HFFc6 (cell line): ENCODE measurements around the gene CKAP4. TPM values are rescaled to one million over a fixed set of nuclear protein-coding genes. Genes with fewer than 3 reads are reported as not detected.

Experiments
- DNase-seq: peaks from one replicate; pipeline ENCODE4 v3.0.0-alpha.2; 2018
- H3K27ac Mint-ChIP-seq: 2 replicates; pipeline ENCODE4 v1.8.0; 2020; ENCODE audit warnings: mild to moderate bottlenecking, mixed read lengths
- H3K27me3 Mint-ChIP-seq: 2 replicates; pipeline ENCODE4 v1.8.0; 2021; ENCODE audit warnings: mild to moderate bottlenecking, moderate library complexity, mixed read lengths; ENCODE audit not compliant: insufficient read depth
- H3K36me3 Mint-ChIP-seq: 2 replicates; pipeline ENCODE4 v1.8.0; 2021; ENCODE audit warnings: low read depth, mixed read lengths
- H3K4me1 Mint-ChIP-seq: 2 replicates; pipeline ENCODE4 v1.8.0; 2020; ENCODE audit warnings: low read depth, mixed read lengths
- H3K4me3 Mint-ChIP-seq: 2 replicates; pipeline ENCODE4 v1.8.0; 2020; ENCODE audit warnings: mild to moderate bottlenecking, moderate library complexity, mixed read lengths
- H3K9me3 Mint-ChIP-seq: 2 replicates; pipeline ENCODE4 v1.8.0; 2020; ENCODE audit warnings: mild to moderate bottlenecking, mixed read lengths
- total RNA-seq, 6 experiments: library from RNA; stranded (reverse); fragmentation: NEBNext Ultra II Directional; extraction: Animal tissue kit (Norgen Biotek cat#: 25700); gene quantifications; 2 replicates in 1 of 6; 3 replicates in 5 of 6; pipeline ENCODE4 v1.2.3, GENCODE V29; 2021
- TF ChIP-seq, protein P1 (sequence below): fragments of 200-600 bp; sonication (generic); IDR thresholded peaks from 2 replicates; pipeline ENCODE4 v1.5.0; 2021; ENCODE audit warnings: antibody characterized with exemption, mild to moderate bottlenecking

The CKAP4 gene
- total RNA-seq, 6 experiments from 2014 or later, result 521 to 616 (median 544) TPM

DNA sequence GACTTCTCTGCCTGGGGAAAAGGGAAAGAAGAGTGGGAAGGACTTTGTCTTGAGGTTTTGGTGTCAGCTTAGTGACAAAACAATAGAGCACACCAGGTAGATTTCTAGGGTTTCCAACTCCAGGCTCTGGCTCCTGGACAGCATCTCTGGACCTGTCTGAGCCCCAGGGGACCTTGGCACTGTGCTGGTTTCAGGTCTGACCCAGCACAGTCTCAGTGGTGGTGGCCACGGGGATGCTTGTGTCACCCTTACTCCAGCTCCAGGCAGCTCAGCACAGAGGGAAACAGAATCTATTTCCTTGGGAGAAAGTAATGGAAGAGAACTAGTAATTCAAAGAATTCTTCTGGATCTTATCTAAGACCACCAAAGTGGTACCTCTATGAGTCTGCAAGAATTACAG, 11.1 kb upstream of the CKAP4 start:
- TF ChIP-seq, protein P1, sequence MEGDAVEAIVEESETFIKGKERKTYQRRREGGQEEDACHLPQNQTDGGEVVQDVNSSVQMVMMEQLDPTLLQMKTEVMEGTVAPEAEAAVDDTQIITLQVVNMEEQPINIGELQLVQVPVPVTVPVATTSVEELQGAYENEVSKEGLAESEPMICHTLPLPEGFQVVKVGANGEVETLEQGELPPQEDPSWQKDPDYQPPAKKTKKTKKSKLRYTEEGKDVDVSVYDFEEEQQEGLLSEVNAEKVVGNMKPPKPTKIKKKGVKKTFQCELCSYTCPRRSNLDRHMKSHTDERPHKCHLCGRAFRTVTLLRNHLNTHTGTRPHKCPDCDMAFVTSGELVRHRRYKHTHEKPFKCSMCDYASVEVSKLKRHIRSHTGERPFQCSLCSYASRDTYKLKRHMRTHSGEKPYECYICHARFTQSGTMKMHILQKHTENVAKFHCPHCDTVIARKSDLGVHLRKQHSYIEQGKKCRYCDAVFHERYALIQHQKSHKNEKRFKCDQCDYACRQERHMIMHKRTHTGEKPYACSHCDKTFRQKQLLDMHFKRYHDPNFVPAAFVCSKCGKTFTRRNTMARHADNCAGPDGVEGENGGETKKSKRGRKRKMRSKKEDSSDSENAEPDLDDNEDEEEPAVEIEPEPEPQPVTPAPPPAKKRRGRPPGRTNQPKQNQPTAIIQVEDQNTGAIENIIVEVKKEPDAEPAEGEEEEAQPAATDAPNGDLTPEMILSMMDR, result no peak
- no peaks in the 10 kb centered on the region for H3K4me1 Mint-ChIP-seq
- no peak for DNase-seq
- no peak overlapping the region for H3K27ac Mint-ChIP-seq
- H3K9me3 Mint-ChIP-seq, result no peaks in the 10 kb centered on the region
- no peaks in the 10 kb centered on the region for H3K36me3 Mint-ChIP-seq
- H3K4me3 Mint-ChIP-seq, result no peak overlapping the region
- no peaks in the 10 kb centered on the region; the same call in 1 of the 2 replicates for H3K27me3 Mint-ChIP-seq

DNA sequence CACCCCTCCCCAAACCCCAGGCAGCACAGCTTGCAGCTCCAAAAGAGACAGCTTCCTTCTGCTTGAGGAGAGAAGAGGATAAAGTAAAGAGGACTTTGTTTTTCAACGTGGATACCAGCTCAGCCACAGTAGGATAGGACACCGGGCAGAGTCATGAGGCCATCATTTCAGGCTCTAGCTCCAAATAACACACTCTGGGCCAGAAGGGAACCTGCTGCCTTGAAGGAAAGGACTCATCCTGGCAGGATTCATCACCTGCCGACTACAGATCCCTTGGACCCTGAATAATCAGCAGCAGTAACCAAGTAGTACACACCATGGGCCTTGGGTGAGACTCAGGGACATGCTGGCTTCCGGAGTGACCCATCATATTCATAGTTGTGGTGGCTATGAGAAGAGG, 10.4 kb upstream of the CKAP4 start:
- DNase-seq, result no peak
- Mint-ChIP-seq H3K4me1 (no peaks in the 10 kb centered on the region), H3K27ac (no peak overlapping the region), H3K4me3 (no peak overlapping the region), H3K9me3 (no peaks in the 10 kb centered on the region), H3K36me3 (no peaks in the 10 kb centered on the region), H3K27me3 (no peaks in the 10 kb centered on the region)
- TF ChIP-seq, protein P1, result no peak

DNA sequence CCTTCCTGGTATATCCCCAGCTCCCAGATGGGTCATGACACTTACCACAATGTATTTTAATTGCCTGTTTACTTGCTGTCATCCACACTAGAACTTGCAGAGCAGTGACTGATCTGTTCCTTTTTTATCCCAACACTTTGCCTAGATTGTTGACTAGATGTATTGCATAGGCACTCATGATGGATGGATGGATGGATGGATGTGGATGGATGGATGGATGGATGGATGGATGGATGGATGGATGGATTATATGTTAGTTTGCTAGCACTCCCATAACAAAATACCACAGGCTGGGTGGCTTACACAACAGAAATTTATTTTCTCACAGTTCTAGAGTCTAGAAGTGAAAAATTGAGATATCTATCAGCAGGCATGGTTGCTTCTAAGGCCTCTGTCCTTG, 8.7 kb upstream of the CKAP4 start:
- DNase-seq, result no peak
- Mint-ChIP-seq H3K36me3 (no peaks in the 10 kb centered on the region), H3K4me1 (peaks cover 8% of the 10 kb centered on the region), H3K27me3 (peaks cover 1% of the 10 kb centered on the region; the same call in 1 of the 2 replicates), H3K4me3 (no peak overlapping the region), H3K27ac (no peak overlapping the region), H3K9me3 (no peaks in the 10 kb centered on the region)
- TF ChIP-seq, protein P1, result no peak

DNA sequence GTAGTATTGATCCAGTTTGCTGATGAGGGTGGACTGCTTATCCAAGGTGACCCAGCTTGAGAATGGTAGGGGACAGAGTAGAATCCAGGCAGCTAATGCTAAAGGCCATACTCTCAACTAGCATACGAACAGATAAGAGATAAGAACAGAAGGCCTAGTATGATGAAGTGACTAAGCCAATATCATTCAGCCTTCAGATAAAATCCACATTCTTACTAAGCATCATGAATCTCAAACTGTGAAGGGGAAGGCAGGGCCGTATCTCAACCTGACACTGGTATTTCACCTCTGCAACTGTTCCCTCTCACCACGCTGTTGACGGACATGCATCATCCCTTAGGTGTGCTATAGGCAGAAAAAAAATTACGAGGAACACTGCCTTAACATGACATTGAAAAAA, 8.1 kb upstream of the CKAP4 start:
- no peak for DNase-seq
- TF ChIP-seq, protein P1, result no peak
- H3K27me3 Mint-ChIP-seq, result peaks cover 1% of the 10 kb centered on the region; the same call in 1 of the 2 replicates
- peaks cover 13% of the 10 kb centered on the region for H3K4me1 Mint-ChIP-seq
- H3K27ac Mint-ChIP-seq, result no peak overlapping the region
- no peaks in the 10 kb centered on the region for H3K36me3 Mint-ChIP-seq
- H3K9me3 Mint-ChIP-seq, result no peaks in the 10 kb centered on the region
- H3K4me3 Mint-ChIP-seq, result no peak overlapping the region

GRCh38 chr12:106255493-106255892, 7.7 kb upstream of the CKAP4 start:
- no peak for DNase-seq
- no peak overlapping the region for H3K27ac Mint-ChIP-seq
- no peaks in the 10 kb centered on the region for H3K36me3 Mint-ChIP-seq
- H3K4me3 Mint-ChIP-seq, result no peak overlapping the region
- H3K27me3 Mint-ChIP-seq, result peaks cover 1% of the 10 kb centered on the region; the same call in 1 of the 2 replicates
- H3K4me1 Mint-ChIP-seq, result peaks cover 18% of the 10 kb centered on the region
- H3K9me3 Mint-ChIP-seq, result no peaks in the 10 kb centered on the region
- TF ChIP-seq, protein P1, result no peak

DNA sequence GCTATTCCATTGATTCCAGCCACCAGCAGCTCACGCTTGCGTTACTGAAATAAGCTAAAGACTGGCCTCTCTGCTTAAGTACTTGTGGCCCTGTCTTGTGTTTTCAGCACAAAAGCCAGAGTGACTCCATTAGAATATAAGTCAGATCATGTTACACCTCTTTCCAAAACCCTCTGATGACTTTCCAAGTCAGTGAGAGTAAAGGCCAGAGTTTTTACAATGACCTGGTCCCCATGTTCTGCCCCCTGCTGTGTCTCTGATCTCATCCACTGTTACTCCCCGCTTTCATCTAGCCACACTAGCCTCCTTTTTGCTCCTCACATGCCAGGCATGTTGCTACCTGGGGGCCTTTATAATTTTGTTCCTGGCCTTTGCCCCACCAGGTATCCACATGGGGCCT, 6.9 kb upstream of the CKAP4 start:
- H3K27ac Mint-ChIP-seq, result no peak overlapping the region
- H3K36me3 Mint-ChIP-seq, result no peaks in the 10 kb centered on the region
- H3K9me3 Mint-ChIP-seq, result no peaks in the 10 kb centered on the region
- H3K4me3 Mint-ChIP-seq, result no peak overlapping the region
- no peak for DNase-seq
- TF ChIP-seq, protein P1, result no peak
- peaks cover 1% of the 10 kb centered on the region; the same call in 1 of the 2 replicates for H3K27me3 Mint-ChIP-seq
- peaks cover 19% of the 10 kb centered on the region for H3K4me1 Mint-ChIP-seq
